GM19395 (cell line): ENCODE measurements around the gene NHERF2.

ENCODE experiments used
- ATAC-seq: cut with Tn5 transposase; IDR thresholded peaks from one replicate; pipeline ENCODE4 v1.9.1; 2021; ENCODE audit warnings: mild to moderate bottlenecking, moderate library complexity; ENCODE audit not compliant: unreplicated experiment

The NHERF2 gene

DNA sequence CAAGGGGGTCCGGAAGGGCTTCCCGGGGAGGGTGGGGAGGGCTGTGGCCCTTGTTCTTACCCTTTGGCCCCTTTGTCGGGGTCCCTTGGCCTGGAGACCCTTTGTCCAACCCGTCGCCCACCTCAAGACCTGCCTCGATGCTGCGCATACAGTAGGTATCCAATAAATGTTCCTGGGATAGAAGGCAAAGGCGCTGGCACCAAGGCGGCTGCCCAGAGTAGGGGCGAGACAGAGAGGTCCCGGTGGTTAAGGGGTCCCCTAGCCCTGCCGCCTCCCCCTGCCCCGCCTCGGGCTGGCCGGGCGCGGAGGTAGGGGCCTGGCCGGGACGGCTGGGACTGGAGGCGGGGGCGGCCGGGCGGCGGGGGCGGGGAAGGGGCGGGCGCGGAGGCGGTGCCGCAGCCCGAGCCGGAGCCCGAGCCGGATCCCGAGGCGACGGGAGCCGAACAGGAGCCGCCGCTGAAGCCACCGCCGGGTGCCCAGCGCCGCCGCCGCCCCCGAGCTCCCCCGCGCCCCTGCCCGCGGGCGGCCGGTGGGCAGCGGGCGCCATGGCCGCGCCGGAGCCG lies at the start of gene NHERF2:
Gene NHERF2 (plus strand): TSS at position 442 of the 563 bp plus-strand sequence. CDS start 104 bp downstream, at position 546.
- no peak for ATAC-seq

DNA sequence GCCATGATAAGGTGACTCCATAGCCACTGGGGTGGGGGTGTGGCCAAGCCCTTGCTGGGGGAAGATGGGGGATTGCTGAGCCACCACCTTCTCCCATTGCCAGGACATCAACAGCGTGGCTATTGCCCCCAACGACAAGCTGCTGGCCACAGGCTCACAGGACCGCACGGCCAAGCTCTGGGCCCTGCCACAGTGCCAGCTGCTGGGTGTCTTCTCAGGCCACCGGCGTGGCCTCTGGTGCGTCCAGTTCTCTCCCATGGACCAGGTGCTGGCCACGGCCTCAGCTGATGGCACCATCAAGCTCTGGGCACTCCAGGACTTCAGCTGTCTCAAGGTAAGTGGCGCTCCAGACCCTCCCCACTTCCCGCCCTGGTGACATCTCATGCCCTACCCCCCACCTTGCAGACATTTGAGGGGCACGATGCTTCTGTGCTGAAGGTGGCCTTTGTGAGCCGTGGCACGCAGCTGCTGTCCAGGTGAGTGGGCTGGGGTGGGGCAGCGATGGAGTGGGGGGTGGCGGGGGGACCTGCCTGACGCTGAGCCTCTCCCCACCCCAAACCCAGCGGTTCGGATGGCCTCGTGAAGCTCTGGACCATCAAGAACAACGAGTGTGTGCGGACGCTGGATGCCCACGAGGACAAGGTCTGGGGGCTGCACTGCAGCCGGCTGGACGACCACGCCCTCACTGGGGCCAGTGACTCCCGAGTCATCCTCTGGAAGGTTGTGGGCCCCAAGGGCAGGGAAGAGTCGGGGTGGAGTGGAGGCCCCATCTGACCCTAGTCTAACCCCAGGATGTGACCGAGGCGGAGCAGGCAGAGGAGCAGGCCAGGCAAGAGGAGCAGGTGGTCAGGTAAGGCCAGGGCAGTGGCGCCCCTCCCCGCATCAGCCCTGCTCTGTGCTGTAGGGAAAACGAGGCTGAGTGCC lies 49.5 kb upstream of the NHERF2 start:
- no peak for ATAC-seq

DNA sequence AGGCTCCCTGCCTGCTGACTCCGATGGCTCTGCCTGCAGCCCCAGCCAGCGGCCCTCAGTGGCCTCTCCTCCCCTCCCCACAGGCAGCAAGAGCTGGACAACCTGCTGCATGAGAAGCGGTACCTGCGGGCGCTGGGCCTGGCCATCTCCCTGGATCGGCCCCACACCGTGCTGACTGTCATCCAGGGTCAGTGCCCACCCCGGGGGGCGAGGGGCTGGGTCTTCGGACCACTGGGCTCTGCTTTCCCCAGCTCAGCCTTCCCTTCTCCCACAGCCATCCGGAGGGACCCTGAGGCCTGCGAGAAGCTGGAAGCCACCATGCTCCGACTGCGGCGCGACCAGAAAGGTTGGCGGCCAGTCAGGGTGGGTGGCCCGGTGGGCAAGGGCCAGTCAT lies 48.8 kb upstream of the NHERF2 start:
- ATAC-seq, result no peak

DNA sequence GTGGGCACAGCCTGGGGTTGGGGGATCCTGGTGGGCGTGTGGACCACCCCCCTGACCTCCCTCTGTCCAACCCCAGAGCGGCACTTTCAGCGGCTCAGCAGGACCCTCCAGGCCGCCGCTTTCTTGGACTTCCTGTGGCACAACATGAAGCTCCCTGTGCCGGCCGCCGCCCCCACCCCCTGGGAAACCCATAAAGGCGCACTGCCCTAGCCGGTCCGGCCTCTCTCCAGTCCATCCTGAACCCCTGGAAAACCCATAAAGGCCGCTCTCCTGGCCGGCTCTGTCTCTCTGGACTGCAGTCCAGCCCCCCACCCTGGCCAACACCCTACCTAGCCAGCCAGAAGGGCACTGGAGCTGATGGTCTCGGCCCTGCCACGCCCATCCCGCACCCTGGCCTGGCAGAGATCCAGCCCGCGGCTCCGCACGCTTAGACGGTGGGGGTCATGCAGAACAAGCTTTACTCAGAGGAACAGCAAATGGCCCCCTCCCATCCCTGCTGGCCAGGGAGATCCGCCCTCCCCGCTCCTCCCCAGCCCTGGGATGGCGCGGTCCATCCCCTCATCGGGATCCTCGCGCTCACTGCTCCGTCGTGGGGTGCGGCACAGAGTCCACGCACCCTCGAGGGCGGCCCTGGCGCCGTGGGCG lies 48.1 kb upstream of the NHERF2 start:
- ATAC-seq, result no peak

DNA sequence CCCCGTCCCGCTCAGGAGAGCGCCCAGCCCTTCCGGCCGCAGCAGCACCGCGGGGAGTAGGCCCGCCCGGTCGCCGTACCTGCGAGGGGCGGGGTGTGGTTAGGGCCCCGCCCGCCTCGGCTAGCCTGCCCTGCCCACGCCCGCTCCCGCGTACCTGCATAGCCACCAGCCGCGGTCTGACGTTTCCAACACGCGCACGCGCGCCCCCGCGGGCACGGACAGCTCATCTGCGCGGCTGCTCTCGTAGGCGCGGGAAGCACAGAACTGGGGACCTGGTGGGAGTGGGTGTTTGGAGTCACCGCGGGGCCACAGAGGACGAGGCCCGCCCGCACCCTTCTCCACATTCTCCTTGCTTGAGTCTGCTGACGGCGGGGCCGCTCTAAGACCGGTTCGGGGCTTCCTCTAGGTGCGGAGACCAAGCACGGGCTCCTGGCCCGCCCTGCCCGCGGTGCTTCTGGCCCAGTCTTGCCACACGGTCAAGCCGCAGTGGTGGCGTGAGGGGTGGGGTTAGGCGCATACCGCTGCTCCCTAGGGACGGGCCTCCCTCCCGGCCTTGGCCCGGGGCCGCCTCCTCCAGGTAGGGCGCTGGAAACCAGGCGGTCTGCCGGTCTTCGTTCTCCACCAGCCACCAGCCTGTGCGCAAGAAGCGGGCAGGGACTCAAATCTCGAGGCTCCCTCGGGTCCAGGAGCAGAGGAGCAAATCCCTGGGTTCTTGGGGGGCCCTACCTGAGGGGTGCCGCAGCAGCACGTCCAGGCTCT lies 47.3 kb upstream of the NHERF2 start:
- ATAC-seq, result no peak

DNA sequence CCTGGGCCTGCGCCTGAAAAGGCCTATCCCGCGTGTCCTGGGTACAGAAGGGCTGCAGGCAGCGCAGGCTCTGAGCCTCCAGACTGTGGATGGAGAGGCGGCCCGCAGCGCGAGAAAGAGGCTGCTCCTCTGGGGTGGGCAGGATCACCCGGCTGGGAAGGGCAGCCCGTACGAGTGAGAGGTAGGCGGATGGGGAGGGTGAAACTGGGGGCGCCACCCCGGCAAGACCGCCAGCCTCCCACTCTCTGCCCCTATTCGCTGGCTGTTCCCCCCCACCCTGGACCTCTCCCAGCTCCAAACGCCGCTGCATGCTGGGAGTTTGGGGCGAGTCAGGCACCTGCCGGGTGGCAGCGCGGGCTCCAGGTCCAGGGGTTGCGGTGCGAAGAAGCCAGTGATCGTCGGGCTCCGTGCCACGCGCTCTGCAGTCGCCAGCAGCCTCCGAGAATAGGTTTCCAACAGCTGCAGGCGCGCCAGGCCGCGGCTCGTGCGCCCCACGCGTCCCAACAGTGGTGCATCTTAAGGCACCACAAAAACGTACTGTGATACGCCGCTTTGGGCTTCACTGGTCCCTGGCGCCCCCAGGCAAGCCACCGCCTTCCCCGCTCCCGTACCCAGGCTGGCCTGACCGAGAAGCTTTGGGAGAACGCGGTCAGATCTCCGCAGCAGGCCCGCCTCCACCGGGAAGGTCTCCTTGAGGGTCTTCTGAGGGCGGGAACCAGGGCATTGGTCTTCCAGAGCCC lies 46.5 kb upstream of the NHERF2 start:
- ATAC-seq, result no peak

DNA sequence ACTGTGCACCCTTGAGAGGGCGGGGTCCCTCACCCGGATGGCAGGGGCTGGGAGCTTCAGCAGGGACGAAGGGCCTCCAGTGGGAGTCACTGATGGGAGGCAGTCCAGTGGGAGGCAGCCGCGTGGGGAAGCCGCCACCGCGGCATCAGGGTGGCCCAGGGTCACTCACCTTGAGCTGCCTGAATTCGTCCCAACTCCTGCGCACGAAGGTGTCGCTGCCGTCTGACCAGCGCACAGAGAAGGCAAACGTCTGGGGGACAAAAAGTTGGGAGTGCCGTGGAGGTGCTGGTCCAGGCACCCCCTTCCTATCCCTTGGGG lies 46.0 kb upstream of the NHERF2 start:
- no peak for ATAC-seq

DNA sequence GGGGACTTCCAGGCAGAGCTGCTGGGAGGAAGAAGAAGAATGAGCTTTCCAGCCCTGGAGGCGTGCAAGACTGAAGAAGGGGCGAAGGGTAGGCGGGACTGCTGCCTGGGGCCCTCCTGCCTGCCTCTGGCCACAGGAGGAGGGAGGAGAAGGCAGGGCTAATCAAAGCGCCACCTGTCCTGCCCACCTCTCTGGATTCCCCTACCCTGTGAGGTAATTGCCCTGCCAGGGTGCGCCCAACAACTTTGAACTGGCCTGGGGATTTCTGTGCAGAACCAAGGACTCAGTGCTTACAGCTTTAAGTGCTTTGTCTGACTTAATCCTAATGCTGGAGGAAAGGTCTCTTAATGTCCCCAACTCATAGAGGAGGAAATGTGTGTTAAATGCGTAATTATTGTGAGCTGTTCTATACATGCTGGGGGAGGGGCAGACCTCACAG lies 45.3 kb upstream of the NHERF2 start, which contains the start of gene NOXO1:
Gene NOXO1 (minus strand): TSS at position 72 of the 439 bp plus-strand sequence. CDS start 290 bp downstream, outside the sequence.
- ATAC-seq, result no peak

DNA sequence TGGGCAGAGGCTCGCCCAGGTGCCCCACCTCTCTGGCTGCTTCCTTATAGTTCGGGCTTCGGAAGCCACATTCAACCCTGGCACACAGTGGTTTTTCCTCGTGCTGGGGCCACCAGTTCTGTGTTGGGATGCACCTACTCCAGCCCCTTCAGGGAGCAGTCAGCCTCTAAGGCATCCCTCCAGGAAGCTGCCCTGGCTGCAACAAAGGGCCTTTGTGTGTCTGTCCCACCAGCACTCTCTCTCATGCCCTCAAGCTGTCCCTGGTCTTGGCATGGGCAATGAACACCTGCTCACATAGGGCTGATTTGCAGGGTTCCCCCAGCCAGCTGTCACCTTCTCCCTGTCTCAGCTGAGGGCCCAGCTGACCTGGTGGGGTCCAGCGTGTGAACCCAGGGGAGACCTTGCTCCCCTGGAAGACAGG lies 44.7 kb upstream of the NHERF2 start:
- ATAC-seq, result no peak

DNA sequence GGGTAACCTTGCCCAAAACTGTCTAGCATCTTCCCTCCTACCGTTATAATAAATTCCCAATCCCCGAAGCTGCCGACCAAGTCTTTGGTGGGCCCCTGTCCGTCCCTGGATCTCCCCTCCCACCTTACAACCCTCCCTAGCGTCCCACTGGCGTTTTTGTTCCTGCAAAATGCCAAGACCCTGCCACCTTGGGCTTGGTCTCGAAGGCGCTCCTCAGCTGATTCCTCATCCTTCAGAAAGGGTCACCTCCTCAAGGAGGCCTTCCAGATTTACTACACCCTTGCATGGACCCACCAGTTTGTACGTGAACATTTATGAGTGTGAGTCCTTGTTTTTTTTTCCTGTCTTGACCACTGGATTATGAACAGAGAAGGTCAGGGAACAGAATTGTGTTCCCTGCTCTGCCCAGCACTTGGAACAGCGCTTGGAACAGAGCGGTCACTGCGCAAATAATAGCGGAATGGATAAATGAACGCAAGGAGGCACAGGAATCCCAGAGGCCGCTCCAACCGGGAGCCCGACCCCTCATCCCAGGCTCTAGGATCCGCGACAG lies 43.6 kb upstream of the NHERF2 start:
- ATAC-seq, result no peak

DNA sequence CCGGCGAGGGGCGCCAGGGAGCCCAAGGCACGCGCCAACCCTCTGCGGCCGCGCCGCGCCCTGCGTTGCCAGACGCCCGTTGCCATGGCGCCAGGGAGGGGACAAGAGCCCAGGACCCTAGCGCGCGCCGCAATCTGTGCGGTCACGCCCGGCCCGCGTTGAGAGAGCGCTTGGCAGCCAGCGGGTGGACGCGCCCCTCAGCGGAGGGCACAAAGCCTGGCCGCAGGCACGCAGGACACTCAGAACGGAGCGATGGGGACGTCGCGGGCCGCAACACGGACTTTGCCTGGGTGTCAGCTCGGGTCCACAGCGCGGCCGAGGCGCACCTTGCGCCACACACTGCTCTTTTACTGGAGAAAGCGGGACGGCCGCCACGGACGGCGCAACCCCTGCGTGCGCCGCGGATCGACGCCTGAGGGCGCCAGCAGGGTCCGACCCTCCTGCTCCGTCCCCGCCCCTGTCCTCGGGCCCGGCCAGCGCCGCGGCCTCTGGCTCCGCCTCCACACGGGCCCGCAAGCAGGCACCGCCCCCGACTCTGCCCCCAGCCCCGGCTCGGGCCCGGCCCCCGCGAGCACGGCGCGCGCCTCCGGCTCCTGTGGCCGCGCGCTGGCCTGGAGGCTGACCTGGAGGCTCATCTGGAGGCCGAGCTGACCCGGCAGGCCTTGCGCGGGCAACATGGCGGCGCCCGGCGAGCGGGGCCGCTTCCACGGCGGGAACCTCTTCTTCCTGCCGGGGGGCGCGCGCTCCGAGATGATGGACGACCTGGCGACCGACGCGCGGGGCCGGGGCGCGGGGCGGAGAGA lies 43.0 kb upstream of the NHERF2 start, which contains the start of gene GFER:
Gene GFER (plus strand): TSS at position 650 of the 803 bp plus-strand sequence. CDS start 26 bp downstream, at position 676.
- ATAC-seq, result peak; percentile 70

DNA sequence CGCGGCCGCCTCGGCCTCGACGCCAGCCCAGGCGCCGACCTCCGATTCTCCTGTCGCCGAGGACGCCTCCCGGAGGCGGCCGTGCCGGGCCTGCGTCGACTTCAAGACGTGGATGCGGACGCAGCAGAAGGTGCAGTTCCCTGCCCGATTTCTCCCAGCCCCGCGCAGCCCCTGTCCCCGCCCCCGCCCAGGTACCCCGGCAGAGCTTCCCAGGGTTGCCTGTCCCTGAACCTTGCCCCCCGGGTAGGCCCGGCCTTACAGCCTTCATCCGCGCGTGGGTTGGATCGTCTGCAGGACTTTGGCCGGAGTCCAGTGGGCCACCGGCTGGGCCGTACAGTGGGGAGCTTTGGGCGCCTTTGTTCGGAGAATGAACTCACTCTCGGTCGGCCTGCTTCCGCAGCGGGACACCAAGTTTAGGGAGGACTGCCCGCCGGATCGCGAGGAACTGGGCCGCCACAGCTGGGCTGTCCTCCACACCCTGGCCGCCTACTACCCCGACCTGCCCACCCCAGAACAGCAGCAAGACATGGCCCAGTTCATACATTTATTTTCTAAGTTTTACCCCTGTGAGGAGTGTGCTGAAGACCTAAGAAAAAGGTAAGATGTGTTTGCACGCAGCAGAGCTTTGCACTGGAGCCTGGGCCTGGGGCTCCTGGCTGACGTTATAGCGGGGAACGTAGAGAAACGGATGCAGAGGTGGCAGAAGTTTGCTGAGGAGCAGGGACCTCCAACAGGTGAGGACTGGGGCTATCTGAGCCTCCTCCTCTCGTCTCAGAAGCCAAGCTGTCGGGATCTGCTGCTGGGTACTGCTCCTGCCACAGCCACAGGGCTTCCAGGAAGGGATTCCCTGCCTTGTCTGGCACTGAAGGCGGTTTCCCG lies 42.1 kb upstream of the NHERF2 start:
- peak; percentile 24 for ATAC-seq

DNA sequence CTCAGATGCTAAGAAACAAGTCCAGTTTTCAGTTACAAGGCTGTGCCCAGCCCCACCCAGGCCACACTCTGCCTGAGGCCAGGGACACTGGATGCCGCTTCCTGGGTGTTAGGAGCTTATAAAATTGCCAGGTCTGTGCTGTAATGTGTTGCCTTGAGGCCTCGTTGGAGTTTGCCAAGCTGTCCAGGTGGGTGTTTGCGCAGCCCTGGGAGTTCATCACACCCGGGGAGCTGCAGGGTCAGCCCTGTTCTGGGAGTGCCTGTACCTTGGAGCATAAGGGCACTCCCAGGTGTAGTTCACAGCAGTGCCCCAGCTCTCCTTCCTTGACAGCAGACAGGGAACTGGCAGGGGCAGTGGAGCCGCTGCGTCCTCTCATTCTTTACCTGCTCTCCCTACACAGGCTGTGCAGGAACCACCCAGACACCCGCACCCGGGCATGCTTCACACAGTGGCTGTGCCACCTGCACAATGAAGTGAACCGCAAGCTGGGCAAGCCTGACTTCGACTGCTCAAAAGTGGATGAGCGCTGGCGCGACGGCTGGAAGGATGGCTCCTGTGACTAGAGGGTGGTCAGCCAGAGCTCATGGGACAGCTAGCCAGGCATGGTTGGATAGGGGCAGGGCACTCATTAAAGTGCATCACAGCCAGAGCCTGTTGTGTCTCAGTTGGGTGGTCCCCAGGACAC lies 41.1 kb upstream of the NHERF2 start:
- no peak for ATAC-seq

DNA sequence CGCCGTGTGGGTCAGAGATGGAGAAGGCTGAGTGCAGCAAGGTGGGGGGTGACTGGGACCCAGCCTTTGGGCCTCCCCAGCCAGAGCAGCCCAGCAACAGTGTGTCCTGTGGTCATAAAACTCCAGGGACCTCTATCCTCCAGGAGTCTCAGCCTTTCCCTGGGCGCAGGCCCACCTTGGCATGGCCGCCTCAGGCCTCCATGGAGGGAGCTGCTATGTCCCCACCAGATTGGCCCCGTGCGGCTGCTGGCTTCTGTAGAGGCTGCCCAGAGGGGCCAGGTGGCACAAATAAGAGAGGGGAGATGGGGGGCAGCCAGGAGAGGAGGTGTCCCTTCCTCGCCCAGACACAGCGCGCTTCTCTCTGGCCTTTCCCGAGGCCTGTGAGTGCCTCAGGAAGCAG lies 39.5 kb upstream of the NHERF2 start:
- ATAC-seq, result no peak

DNA sequence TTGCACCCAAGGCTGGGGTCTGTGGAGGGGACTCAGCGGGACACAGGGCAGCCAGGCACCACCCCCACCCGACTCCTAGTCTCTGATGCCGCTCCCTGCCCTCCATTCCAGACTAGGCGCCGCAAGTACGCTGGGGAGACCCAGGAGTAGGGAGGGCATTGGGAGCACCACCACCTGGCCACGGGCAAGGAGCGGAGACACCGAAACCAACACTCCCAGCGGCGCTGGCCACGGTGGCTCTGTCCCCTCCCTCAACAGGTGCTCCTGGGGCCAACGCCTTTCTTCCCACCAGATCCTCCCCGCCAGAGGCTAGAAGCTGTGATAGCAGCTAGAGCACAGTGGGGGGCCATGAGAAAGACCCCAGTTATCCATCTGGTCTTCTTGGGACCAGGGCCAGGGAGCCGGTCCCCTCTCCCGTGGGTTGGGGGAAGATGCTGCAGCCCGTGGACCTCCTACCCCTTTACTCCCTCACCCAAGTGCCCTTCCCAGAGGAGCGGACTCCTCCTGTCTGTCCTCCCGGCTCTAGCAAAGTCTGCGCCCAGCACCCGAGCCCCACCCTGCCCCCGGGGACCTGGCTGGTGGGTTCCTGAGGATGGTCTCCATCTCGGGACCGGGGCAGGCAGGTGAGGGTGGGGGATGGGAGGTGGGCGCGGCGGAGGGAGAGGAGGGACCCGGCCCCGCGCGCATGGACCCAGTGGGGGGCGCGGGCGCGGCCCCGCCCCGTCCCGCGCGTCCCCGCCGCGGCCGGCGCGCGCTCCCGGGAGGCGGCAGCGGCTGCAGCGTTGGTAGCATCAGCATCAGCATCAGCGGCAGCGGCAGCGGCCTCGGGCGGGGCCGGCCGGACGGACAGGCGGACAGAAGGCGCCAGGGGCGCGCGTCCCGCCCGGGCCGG lies 37.2 kb upstream of the NHERF2 start, which contains the start of gene SYNGR3:
Gene SYNGR3 (plus strand): TSS at position 762 of the 892 bp plus-strand sequence. CDS start 133 bp downstream, outside the sequence.
- ATAC-seq, result no peak

DNA sequence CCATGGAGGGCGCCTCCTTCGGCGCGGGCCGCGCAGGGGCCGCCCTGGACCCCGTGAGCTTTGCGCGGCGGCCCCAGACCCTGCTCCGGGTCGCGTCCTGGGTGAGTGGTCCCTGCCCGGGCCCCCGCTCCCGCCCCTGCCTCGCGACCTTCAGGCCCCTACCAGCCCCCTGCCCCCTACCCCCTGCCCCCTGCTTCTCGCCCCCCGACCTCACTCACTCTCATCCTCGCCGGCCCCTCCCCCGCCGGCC lies 36.7 kb upstream of the NHERF2 start:
- no peak for ATAC-seq
